8988T (cell line): ENCODE data around the gene ZBTB45.

Experiments
- DNase-seq: peaks from one replicate; pipeline ENCODE4 v3.0.0; 2011

Gene ZBTB45

GRCh38 chr19:58538257-58539168 is 18.9 kb upstream of the ZBTB45 start:
- DNase-seq: no peak

DNA sequence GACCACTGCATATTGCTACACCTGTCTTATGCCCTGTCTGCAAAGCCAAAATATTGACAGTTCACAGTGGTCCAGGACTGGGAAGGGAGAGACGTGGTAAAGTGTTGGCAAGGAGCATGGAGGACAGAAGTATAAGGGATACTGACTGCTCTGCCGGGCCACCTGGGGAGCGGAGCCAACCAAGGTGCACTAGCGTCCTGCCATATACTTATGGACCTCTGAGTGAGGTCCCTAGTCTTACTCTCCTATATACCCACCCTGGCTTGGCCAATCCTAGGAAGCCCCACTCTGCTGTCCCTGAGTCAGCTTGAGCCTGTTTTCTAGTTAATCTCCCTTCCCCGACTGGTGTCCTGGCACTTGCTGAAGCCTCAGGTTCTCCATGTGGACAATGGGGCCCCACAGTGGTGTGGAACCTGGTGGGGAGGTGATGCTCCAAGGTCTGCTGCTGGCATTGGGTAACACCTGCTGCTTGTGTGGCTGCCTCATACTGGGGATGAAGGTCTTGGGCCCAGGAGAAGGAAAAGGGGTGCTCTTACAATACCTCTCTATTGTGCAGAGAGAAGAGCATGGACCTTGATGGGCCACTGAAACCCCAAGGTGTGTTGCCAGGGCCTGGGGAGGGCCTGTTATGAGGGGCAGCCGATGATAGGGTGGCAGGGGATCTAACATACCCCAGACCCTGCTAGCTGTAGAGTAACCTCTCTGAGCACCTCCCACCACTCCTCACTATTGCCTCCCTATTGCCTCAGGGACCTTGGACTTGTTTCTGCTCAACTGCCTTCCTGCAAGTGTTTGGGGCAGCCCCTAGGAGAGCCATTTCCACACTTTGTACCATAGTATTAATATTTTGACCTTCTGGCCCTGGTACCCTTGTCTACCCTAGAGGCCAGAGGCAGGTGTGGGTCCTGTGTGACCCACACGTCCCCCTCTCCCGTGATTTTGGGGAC is 17.5 kb upstream of the ZBTB45 start:
- no peak for DNase-seq

DNA sequence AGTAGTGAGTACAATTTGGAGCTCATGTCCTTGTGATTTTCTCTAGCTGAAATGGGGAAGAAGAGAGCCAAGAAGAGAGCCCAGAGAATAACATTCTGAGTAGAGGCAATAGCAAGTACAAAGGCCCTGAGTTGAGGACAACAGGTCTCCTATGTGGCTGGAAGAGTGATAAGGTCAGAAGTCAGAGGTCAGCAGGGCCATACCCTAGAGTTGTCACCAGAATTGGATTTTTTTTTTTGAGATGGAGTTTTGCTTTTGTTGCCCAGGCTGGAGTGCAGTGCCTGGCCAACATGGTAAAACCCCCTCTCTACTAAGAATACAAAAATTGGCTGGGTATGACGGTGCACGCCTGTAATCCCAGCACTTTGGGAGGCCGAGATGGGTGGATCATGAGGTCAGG is 16.2 kb upstream of the ZBTB45 start:
- DNase-seq: no peak

GRCh38 chr19:58531034-58531840 is 11.6 kb upstream of the ZBTB45 start:
- no peak for DNase-seq

GRCh38 chr19:58529405-58529804 is 9.8 kb upstream of the ZBTB45 start:
- no peak for DNase-seq

DNA sequence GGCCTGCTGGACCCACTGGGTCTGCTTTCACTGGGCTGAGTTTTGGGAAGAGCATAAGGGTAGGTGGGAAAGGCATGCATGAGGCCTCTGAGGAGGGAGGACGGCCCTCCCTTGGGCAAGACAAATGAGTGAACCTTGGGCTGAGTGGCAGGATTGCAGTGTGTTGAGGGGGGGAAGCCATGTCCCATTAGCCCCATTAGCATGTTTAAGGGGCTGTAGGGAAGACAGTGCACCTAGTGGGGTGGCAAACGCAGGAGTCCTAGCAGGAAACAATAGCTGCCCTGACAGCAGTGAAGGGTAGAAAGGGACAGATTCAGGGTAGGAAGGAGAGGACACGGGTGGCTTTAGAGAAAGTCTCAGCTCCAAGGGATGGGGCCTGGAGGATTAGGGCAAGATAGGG is 3.1 kb upstream of the ZBTB45 start:
- no peak for DNase-seq

DNA sequence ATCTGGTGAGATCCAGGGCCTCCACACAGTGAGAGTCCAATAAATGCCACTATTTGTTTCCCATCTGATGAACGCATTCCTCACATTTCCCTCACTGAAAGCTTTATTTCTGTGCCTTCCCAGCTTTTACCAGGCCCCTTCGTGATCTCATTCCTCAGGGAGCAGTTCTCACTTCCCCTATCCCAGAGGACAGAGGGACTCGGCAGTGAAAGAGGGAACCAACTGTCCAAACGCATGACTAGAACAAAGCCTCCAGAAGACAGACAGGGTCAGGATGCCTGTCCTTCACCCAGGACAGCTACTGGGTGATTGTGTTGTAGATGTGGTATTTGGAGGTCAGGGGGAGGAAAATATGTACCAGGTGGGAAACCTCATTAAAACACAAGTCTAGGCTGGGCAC is 2.0 kb upstream of the ZBTB45 start:
- DNase-seq: no peak

- DNase-seq: no peak
These were observed 618 bp upstream of the ZBTB45 start for GRCh38 chr19:58520257-58520599.

GRCh38 chr19:58519087-58519354 is 589 bp downstream of the ZBTB45 start:
- peak; percentile 84 for DNase-seq

GRCh38 chr19:58518256-58519086 is 1.1 kb downstream of the ZBTB45 start:
- no peak for DNase-seq

DNA sequence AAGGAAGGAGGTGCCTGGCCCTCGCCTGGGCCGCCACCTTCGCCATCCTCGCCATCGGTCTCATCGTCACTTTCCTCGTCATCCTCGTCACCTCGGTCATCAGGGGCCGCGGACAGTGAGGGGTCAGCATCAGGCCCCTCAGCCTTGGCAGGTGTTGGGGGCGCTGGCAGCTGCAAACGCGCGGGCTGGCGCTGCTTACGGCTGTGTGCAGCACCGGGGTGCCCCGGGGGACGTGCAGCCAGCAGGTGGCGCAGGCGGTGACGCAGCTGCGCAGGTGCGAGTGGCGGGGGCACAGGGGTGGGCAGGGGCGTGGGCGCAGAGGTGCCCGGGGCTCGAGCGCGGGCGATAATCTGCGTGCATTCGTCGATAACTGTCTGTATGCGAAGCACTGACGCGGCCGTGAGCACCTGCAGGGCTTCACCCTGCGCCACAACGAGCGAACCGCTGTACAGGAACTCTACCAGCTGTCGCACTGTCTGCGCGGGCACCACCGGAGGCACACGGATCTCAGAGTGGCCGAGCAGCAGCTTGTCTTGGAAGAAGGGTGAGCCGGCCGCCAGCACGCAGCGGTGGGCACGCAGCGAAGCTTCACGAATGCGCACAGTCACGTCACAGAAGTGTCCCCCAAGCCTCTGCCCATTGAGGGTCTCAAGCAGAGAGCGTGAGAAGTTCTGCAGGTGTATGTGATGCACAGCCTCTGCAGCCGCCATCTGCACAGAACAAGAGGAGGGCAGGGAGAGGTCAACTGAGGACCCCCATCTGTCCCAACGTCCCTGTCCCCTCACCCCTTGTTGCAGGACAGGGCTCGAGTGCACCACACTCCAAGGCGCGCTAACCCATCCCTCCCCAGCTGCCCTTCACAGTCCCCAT is 2.4 kb downstream of the ZBTB45 start:
- no peak for DNase-seq

DNA sequence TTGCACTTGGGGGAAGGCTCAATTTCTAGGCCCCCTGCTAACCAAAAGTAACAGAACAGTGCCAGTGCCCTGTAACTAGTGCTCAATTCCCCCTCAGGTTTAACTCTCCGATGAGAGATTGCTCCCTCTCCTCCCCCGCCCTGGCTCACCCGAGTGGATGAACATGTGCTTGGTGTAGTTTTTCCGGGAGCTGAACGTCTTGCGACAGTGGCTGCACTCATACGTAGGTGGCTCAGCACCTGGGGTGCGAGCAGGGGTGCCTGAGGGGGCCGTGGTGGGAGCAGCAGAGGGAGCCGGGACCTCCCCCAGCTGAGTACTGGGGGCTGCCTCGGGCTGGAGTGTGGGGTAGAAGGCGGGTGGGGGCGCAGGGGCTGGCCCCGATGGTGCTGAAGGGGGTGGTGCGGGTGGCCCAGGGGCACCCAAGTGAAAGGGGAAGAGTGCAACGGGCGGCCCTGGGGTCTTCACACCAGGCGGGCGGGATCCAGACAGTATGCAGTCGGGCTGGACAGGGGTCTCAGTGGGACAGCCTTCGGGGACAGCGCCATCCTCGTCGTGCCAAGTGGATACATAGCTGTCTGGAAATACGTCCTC is 3.3 kb downstream of the ZBTB45 start:
- DNase-seq: no peak

GRCh38 chr19:58515259-58515658 is 4.4 kb downstream of the ZBTB45 start:
- DNase-seq: no peak

GRCh38 chr19:58514564-58515022 is 5.0 kb downstream of the ZBTB45 start:
- DNase-seq: no peak

- peak; percentile 59 for DNase-seq
These were observed 5.7 kb downstream of the ZBTB45 start for GRCh38 chr19:58513694-58514563.

DNA sequence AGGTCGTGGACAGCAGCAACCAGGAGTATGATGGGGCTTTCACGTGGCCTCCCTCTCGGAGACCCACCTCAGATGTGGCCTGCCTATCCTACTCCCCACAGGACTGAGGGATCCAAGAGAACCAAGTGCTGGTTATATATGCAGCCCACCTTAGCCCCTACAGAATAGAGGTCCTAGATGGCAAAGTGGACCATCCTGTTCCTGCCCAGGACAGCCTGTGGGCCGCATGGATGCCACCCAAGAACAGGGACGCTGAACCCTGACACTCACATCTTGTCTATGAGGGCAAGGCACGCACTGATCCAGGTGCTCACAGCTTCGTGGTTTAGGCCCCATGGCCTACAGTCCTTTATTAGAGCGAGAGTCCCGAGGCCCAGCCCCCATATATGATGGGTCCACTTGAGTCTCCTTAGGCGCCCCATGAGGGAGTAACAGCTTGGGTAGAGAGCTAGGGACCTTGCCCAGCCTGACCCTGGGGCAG is 6.4 kb downstream of the ZBTB45 start:
- DNase-seq: no peak

GRCh38 chr19:58511353-58512208 is 8.0 kb downstream of the ZBTB45 start, which contains the start of gene SLC27A5:
Gene SLC27A5 (minus strand): TSS chr19:58511992. CDS start chr19:58511955, 37 bp downstream.
- DNase-seq: no peak

DNA sequence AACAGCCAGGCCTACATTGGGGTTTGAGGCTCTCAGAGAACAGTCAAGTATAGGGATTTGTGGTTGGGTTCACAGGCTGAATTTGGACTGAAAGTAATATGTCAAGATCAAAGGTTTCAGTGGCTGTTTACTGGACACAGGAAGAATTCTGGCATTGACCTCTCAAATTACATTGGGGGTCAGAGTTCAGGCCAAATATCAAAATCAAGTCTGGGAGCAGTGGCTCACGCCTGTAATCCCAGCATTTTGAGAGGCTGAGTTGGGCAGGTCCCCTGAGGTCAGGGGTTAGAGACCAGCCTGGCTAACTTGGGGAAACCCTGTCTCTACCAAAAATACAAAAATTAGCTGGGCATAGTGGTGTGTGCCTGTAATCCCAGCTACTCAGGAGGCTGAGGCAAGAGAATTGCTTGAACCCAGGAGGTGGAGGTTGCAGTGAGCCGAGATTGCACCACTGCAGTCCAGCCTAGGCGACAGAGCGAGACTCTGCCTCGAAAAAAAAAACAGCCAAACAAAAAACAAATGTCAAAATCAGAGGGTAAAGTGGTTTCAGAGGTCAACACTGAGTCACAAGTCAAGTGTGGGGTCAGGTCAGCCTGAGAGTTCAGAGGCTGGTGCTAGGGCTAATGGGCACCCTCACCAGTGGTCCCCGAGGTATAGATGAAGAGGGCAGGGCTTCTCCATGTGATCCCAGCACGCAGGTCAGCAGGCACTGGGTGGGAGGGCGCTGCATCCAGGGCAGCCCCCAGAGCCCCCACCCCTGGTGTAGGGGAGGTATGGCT is 9.3 kb downstream of the ZBTB45 start:
- no peak for DNase-seq
